Measurements from ENCODE around the gene ABLIM3. TPM values are rescaled to one million over a fixed set of nuclear protein-coding genes. Genes with fewer than 3 reads are reported as not detected.

ABLIM3 gene
- total RNA-seq, 2 experiments from 2014 or later: not detected

DNA sequence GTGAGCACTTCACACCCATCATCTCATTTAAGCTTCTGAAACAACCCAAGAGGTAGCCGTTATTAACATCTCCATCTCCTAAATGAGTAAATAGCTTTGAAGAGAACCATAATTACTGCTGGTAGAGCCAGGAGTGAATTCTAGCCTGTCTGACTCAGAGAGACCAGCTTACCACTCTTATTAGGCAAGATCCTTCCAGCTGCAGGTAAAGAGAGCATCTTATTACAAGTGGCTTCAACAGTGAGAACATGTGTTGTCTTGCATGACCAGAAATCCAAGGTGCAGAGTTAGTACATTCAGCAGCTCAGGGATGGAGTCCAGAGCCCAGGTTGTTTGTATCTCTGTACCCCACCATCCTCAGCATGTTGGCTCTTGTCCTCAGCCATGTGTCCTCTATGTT is 119.5 kb downstream of the ABLIM3 start:
- ATAC-seq: no peak
- CTCF ChIA-PET: interaction anchor here (1.5 kb wide), 1 partner anchor 120 kb away, joined by 4 read pairs; the partner anchor contains the start of gene ABLIM3
- H3K9me3 Mint-ChIP-seq (ENCODE audit: insufficient read depth): no peaks in the 10 kb centered on the region
- H3K4me3 Mint-ChIP-seq: no peak overlapping the region
- H3K27ac Mint-ChIP-seq: no peak overlapping the region
- POLR2A ChIA-PET: no interaction called here
- no peaks in the 10 kb centered on the region for H3K36me3 Mint-ChIP-seq (ENCODE audit: low read depth)
- no peak for DNase-seq
- H3K4me1 Mint-ChIP-seq (ENCODE audit: low read depth): no peaks in the 10 kb centered on the region
- H3K27me3 Mint-ChIP-seq (ENCODE audit: low read depth): peaks cover 22% of the 10 kb centered on the region

DNA sequence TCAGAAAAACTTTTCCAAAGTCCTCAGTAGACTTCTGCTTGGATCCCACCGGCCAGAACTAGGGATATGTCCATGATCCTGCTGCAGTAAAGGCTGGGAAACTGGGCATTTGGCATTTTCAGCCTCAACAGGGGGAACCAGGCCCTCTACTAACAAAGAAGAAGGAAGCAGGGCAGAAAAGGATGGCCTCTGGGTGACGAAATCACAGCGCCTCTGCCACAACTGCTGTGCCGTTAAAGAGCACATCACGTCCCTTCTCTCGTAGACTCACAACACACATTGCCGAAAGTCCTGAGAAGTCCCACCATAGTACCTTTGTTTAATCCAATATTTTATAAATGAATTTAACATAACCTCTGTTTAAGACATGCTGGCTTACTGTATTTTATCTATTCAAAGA is 120.0 kb downstream of the ABLIM3 start:
- Mint-ChIP-seq H3K9me3 (ENCODE audit: insufficient read depth) (no peaks in the 10 kb centered on the region), H3K27ac (no peak overlapping the region), H3K4me3 (no peak overlapping the region), H3K36me3 (ENCODE audit: low read depth) (no peaks in the 10 kb centered on the region), H3K4me1 (ENCODE audit: low read depth) (no peaks in the 10 kb centered on the region), H3K27me3 (ENCODE audit: low read depth) (peaks cover 21% of the 10 kb centered on the region)
- no peak for DNase-seq
- no peak for ATAC-seq
- ChIA-PET CTCF (interaction anchor here (1.5 kb wide), 1 partner anchor 120 kb away, joined by 4 read pairs; the partner anchor contains the start of gene ABLIM3), POLR2A (no interaction called here)

DNA sequence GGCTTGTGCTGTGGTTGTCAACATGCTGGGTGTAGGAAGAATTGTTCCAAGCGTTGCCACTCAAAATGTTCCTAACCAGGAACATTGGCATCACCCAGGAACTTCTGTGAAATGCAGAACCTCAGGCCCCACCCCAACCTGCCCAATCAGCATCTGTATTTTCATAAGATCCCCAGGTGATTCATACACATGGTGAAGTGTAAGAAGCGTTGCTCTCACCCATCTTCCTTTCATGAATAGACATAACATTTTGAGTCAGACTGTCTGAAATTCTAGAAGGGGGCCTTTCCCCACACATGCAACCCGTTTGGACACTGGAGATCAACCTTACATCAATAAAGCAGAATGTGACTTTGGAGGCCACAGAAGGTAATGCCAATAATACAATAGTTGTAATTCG is 121.0 kb downstream of the ABLIM3 start:
- no peak overlapping the region for H3K4me3 Mint-ChIP-seq
- H3K36me3 Mint-ChIP-seq (ENCODE audit: low read depth): no peaks in the 10 kb centered on the region
- ChIA-PET CTCF (no interaction called here), POLR2A (no interaction called here)
- H3K27ac Mint-ChIP-seq: no peak overlapping the region
- ATAC-seq (no peak), DNase-seq (no peak)
- no peaks in the 10 kb centered on the region for H3K9me3 Mint-ChIP-seq (ENCODE audit: insufficient read depth)
- peaks cover 19% of the 10 kb centered on the region for H3K27me3 Mint-ChIP-seq (ENCODE audit: low read depth)
- no peaks in the 10 kb centered on the region for H3K4me1 Mint-ChIP-seq (ENCODE audit: low read depth)

DNA sequence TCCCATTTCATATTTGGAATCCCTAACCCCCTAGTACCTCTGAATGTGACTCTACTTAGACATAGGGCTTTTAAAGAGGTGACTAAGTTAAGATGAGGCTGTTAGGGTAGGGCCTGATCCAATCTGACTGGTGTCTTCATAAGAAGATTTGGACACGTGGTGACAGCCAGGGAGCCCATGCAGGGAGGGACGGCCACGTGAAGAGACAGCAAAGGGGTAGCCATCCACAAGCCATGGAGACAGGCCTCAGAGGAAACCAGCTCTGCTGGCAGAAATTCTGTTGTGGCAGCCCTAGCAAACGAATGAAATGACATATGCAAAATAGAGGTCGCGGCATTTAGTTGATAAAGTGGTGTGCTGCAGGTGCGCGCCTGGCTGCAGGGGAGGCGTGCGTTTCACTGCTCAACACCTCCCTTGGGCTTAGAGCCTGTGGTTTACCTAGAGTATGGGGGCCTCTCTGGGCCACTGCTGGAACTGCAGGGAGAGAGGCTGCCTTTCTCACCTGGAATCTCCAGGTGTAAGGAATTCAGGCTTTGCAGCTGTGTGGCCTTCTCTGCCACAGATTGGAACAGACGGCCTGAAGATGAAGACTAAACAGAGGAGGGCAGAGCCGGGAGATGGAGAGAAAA is 123.3 kb downstream of the ABLIM3 start:
- Mint-ChIP-seq H3K4me1 (ENCODE audit: low read depth) (no peaks in the 10 kb centered on the region), H3K27ac (no peak overlapping the region), H3K27me3 (ENCODE audit: low read depth) (peaks cover 21% of the 10 kb centered on the region), H3K9me3 (ENCODE audit: insufficient read depth) (no peaks in the 10 kb centered on the region), H3K4me3 (no peak overlapping the region), H3K36me3 (ENCODE audit: low read depth) (no peaks in the 10 kb centered on the region)
- DNase-seq (peak; percentile 44), ATAC-seq (peak; percentile 63)
- ChIA-PET POLR2A (no interaction called here), CTCF (interaction anchor here (0.6 to 1.7 kb wide), 6 partner anchors 17 to 150 kb away, joined by 3 to 6 read pairs (median 3); partner anchors contain the start of gene ABLIM3)

DNA sequence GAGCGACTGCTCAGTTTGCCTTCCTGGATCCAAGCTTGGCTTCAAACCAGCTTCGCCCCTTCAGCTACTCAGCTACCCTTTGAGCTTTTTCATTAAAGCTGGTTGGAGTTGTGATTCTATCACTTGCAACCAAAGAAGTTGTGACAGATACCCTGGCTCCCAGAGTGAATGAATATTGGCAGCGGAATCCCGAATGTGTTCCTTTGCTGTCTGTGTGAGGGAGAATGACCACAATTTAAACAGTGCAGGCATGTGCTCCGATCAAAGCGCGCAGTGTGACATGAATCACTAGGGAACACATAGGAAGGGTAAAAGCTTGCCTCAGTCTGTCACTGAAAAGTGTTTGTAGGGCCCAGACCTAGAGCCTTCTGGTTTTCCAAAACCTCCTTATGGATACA is 123.8 kb downstream of the ABLIM3 start:
- POLR2A ChIA-PET: no interaction called here
- DNase-seq: no peak
- H3K27ac Mint-ChIP-seq: no peak overlapping the region

DNA sequence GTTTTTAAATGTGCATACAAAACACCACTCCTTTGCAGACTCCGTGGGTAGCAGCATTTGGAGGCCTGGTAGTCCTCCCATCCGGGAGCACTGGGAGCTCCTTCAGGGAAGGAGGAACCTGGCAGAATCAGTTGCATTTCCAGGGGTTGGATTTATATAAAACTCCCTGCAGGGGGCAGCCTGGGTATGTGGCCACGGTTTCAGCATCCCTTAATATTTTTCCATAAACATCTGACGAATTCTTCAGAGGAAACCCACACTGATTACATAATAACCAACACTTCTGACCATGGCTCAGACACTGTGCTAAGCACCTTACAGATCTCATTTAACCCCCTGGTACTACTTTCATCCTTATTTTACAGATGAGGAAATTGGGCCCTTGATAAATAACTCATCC is 124.3 kb downstream of the ABLIM3 start:
- Mint-ChIP-seq H3K9me3 (ENCODE audit: insufficient read depth) (no peaks in the 10 kb centered on the region), H3K27me3 (ENCODE audit: low read depth) (peaks cover 17% of the 10 kb centered on the region), H3K4me1 (ENCODE audit: low read depth) (no peaks in the 10 kb centered on the region), H3K36me3 (ENCODE audit: low read depth) (no peaks in the 10 kb centered on the region), H3K27ac (no peak overlapping the region), H3K4me3 (no peak overlapping the region)
- POLR2A ChIA-PET: no interaction called here
- CTCF ChIA-PET: interaction anchor here (0.8 to 1.7 kb wide), 6 partner anchors 11 to 151 kb away, joined by 3 to 5 read pairs (median 3); partner anchors contain the start of gene ABLIM3
- no peak for ATAC-seq
- no peak for DNase-seq

More for the DNA sequence above, 123.8 kb downstream of the ABLIM3 start:
- H3K36me3 Mint-ChIP-seq (ENCODE audit: low read depth): no peaks in the 10 kb centered on the region
- no peak for ATAC-seq
- CTCF ChIA-PET: interaction anchor here (0.8 to 1.7 kb wide), 6 partner anchors 12 to 150 kb away, joined by 3 to 6 read pairs (median 3); partner anchors contain the start of gene ABLIM3
- no peaks in the 10 kb centered on the region for H3K9me3 Mint-ChIP-seq (ENCODE audit: insufficient read depth)
- H3K4me1 Mint-ChIP-seq (ENCODE audit: low read depth): no peaks in the 10 kb centered on the region
- H3K27me3 Mint-ChIP-seq (ENCODE audit: low read depth): peaks cover 19% of the 10 kb centered on the region
- H3K4me3 Mint-ChIP-seq: no peak overlapping the region

DNA sequence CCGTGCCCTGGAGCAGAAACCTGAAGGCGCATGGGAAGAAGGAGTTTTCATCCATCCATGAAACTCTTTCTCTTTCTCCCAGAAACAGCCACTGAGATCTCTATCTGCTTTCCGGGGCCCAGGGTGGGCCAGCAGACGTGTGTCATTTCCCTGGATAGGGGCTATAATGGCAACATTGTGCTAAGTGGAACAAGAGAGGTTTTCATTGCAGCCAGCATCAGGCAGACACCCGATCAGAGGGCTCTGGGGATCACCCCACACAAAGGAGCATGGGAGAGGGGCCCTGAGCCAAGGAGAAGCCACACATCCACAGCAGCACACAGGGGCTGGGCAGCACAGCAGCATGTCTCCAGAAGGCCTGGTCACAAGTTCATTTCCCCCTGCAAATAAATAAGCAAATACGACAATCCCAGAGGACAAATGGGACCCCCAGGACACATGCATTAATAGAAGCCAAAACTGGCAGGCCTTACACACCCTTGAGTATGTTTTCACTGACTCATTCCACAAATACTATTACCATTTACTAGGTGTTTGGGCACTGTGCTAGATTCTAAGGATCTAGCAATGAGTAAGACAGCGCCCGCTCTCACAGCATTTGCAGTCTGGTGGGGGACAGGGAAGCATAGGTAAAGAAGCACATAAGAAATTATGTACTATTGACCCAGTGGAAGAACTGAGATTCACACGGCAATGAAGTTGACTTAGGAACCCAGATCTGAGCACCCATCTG is 126.1 kb downstream of the ABLIM3 start:
- DNase-seq (no peak), ATAC-seq (no peak)
- no peak overlapping the region for H3K4me3 Mint-ChIP-seq
- H3K27me3 Mint-ChIP-seq (ENCODE audit: low read depth): peaks cover 25% of the 10 kb centered on the region
- H3K27ac Mint-ChIP-seq: no peak overlapping the region
- H3K4me1 Mint-ChIP-seq (ENCODE audit: low read depth): peaks cover 11% of the 10 kb centered on the region
- no peaks in the 10 kb centered on the region for H3K9me3 Mint-ChIP-seq (ENCODE audit: insufficient read depth)
- CTCF ChIA-PET: interaction anchor here (0.8 to 1.4 kb wide), 3 partner anchors 105 to 536 kb away, joined by 3 to 5 read pairs (median 4); partner anchors contain the start of gene ABLIM3
- POLR2A ChIA-PET: no interaction called here
- H3K36me3 Mint-ChIP-seq (ENCODE audit: low read depth): peaks cover 3% of the 10 kb centered on the region

DNA sequence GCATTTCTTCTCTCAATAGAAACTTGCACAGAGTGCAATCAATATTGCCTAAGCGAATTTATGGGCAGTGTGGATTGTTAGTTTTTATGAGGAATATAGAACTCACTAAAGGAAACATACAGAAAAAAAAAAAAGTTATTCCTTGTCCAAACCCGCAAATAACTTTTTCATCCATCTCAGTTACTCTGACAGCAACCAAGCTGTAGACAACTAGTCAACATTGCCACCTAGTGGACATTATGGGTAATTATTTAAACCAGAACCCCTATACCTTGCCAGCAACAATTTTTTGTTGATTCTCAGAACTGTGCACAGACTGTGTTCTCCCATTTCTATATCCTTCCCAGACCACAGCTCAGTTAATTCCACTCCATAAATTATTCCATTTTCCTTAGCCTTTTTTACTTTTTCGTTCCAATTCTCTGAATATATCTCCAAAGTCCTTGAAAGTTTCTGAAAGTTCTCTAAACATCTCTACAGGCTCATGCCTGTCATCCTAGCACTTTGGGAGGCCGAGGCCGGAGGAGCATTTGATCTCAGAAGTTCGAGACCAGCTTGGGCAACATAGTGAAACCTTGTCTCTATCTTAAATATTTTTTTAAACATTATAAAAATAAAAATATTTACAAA is 127.8 kb downstream of the ABLIM3 start:
- POLR2A ChIA-PET: interaction anchor here (0.7 kb wide), 1 partner anchor 125 kb away, joined by 6 read pairs; no protein-coding TSS in a partner anchor
- H3K4me3 Mint-ChIP-seq: no peak overlapping the region

DNA sequence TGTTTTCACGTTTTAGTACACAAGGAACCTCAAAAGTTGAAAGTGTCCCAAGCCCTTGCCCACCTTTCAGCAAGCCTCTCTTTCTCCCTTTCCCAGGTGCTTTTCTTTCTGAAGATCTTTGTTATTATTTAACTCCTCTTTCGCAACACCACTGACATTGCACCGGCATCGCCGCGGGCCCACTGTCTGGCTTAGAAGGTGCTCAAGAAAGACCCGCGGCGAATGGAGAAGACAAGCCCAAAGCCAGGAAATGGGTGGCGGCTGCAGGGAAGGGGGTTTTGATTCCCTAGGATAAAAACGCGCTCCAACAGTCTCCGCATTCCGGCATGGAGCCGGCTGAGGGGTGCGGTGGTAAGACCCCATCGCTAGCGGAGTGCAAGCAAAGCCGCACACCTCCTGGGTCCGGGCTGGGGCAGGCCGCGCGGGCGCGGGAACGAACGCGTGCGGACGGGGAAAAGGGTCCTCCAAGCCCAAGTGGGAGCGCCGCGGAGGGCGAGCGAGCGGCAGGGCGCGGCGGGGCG is 130.0 kb downstream of the ABLIM3 start:
- Mint-ChIP-seq H3K36me3 (ENCODE audit: low read depth) (peaks cover 3% of the 10 kb centered on the region), H3K4me3 (peak overlapping the region; percentile 42), H3K4me1 (ENCODE audit: low read depth) (peaks cover 12% of the 10 kb centered on the region), H3K27me3 (ENCODE audit: low read depth) (peaks cover 30% of the 10 kb centered on the region), H3K9me3 (ENCODE audit: insufficient read depth) (no peaks in the 10 kb centered on the region), H3K27ac (no peak overlapping the region)
- ChIA-PET POLR2A (interaction anchor here (0.6 kb wide), 1 partner anchor 302 kb away, joined by 3 read pairs; no protein-coding TSS in a partner anchor), CTCF (interaction anchor here (3.3 kb wide), 1 partner anchor 129 kb away, joined by 17 read pairs; the partner anchor contains the start of gene ABLIM3)
- DNase-seq (no peak), ATAC-seq (no peak)

More for the DNA sequence above, 127.8 kb downstream of the ABLIM3 start:
- H3K9me3 Mint-ChIP-seq (ENCODE audit: insufficient read depth): no peaks in the 10 kb centered on the region
- CTCF ChIA-PET: interaction anchor here (0.7 to 3.3 kb wide), 14 partner anchors 10 to 278 kb away, joined by 3 to 17 read pairs (median 3); partner anchors contain the start of gene ABLIM3
- H3K4me1 Mint-ChIP-seq (ENCODE audit: low read depth): peaks cover 12% of the 10 kb centered on the region
- no peak overlapping the region for H3K27ac Mint-ChIP-seq
- DNase-seq: peak; percentile 22
- H3K27me3 Mint-ChIP-seq (ENCODE audit: low read depth): peaks cover 34% of the 10 kb centered on the region
- ATAC-seq: peak; percentile 55
- H3K36me3 Mint-ChIP-seq (ENCODE audit: low read depth): peaks cover 3% of the 10 kb centered on the region

DNA sequence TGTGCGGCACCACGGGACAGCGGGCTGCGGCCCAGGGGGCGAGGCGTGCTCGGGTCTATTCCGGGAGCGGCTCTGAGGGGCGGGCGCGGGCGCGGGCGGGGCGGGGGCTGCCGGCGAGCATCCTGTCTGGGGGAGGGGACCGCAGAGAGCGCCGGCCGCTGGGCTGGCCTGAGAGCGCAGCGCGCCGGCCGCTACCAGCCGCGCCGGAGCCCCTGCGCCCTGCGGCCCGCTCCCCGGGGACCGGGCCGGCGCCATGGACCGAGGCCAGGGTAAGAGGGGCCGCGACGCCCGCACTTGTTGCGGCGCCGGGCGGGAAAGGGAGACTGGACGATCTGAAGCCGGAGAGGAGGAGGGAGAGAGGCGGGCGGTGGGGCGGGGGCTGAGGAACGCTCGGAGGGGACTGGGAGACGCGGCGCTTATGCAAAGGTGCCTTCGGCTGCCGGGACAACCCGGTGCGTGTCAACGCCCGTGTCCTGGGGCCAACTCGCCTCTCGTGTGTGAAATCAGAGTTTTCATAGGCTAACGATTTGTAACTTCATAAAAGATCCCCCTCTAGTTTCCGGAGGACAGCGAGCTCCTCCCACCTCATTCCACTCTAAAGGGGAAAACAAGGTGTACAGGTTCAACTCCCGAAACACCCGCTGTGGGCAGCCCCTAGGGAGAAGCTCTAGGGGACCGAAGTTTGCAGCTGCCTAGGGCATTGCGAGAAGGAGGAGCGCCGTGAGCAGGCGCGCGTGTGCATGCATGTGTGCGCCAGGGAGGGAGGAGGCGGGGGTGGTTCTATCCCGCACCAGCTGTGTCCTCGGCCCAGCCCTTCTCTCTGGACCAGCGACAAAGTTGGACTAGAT is 130.6 kb downstream of the ABLIM3 start, which contains the start of gene AFAP1L1:
AFAP1L1 (plus strand) TSS at position 144 of the 848 bp plus-strand sequence; CDS start at position 254, 110 bp downstream.
- Mint-ChIP-seq H3K27me3 (ENCODE audit: low read depth) (peaks cover 34% of the 10 kb centered on the region), H3K4me1 (ENCODE audit: low read depth) (peaks cover 12% of the 10 kb centered on the region), H3K4me3 (peak within 1 kb of the TSS; percentile 79), H3K36me3 (ENCODE audit: low read depth) (peaks cover 3% of the 10 kb centered on the region), H3K9me3 (ENCODE audit: insufficient read depth) (no peaks in the 10 kb centered on the region), H3K27ac (no peak within 1 kb of the TSS)
- ATAC-seq (peak; percentile 62), DNase-seq (peak; percentile 25)
- POLR2A ChIA-PET: interaction anchor here (1.1 kb wide), 1 partner anchor 15 kb away, joined by 3 read pairs; no protein-coding TSS in a partner anchor
- CTCF ChIA-PET: interaction anchor here (0.6 kb wide), 1 partner anchor 541 kb away, joined by 4 read pairs; no protein-coding TSS in a partner anchor

All from activated CD8-positive, alpha-beta T cell treated with anti-CD3 and anti-CD28 coated beads, Interleukin-2, amount 10 ng/mL, durations not matched to agents 7 days and 5 days (primary cell).